Glutamatergic neuron (in vitro differentiated cells): Measurements from ENCODE around the gene AP5S1. TPM values are rescaled to one million over a fixed set of nuclear protein-coding genes. Genes with fewer than 3 reads are reported as not detected.

Experiments used
- DNase-seq: peaks from one replicate; pipeline ENCODE4 v3.0.0; 2022
- H3K27ac Mint-ChIP-seq: one replicate; pipeline ENCODE4 v1.8.0; 2020; ENCODE audit warnings: mild to moderate bottlenecking, mixed read lengths, inconsistent platforms; ENCODE audit not compliant: unreplicated experiment
- H3K27me3 Mint-ChIP-seq: one replicate; pipeline ENCODE4 v1.8.0; 2020; ENCODE audit warnings: mild to moderate bottlenecking, moderate library complexity, mixed read lengths, inconsistent platforms; ENCODE audit not compliant: unreplicated experiment
- H3K36me3 Mint-ChIP-seq: one replicate; pipeline ENCODE4 v1.8.0; 2020; ENCODE audit warnings: mild to moderate bottlenecking, mixed read lengths, inconsistent platforms; ENCODE audit not compliant: unreplicated experiment
- H3K4me1 Mint-ChIP-seq: one replicate; pipeline ENCODE4 v1.8.0; 2020; ENCODE audit warnings: mild to moderate bottlenecking, low read depth, mixed read lengths, inconsistent platforms; ENCODE audit not compliant: unreplicated experiment
- H3K4me3 Mint-ChIP-seq: one replicate; pipeline ENCODE4 v1.8.0; 2020; ENCODE audit warnings: mild to moderate bottlenecking, mixed read lengths, inconsistent platforms; ENCODE audit not compliant: unreplicated experiment
- H3K9me3 Mint-ChIP-seq: one replicate; pipeline ENCODE4 v1.8.0; 2020; ENCODE audit warnings: mild to moderate bottlenecking, moderate library complexity, mixed read lengths, inconsistent platforms; ENCODE audit not compliant: unreplicated experiment
- total RNA-seq: library from RNA; stranded (reverse); fragmentation: NEBNext Ultra II Directional; extraction: Animal tissue kit (Norgen Biotek cat#: 25700); gene quantifications from one replicate; pipeline ENCODE4 v1.2.1, GENCODE V29; 2021; ENCODE audit not compliant: unreplicated experiment
- TF ChIP-seq, protein P1 (sequence below): fragments of 200-600 bp; sonication (generic); IDR thresholded peaks from one replicate; pipeline ENCODE4 v1.5.0; 2021; ENCODE audit not compliant: partially characterized antibody, unreplicated experiment

Gene AP5S1
- total RNA-seq, 1 donor from 2014 or later, result 8.1 TPM

DNA sequence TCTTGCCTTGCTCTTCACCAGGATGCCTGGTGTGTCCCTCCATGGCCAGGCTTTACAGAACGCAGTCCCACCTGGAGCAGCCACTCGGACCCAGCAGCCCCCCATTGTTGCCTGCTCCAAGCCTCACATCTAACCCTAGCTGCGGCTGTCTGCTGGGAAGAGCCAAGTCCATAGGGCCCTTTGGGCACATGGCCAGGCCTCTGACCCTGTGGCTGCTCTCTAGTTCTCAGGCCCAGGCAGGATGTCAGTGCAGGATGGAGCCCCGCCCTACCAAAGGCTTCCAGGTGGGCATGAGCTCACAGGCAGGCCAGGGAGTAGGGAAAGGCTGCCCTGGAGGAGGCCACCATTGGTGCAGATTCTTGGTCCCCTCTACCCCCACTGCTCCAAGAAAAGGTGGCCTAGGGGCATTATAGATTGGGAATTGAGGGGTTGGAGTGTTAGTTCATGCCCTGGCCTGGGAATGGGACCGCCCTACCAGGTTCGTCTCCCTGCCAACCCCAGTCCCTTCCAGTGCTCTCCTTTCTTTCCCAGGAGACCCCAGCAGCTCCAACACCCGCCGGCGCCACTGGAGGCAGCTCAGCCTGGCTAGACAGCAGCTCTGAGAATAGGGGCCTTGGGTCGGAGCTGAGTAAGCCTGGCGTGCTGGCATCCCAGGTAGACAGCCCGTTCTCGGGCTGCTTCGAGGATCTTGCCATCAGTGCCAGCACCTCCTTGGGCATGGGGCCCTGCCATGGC, 45.0 kb downstream of the AP5S1 start:
- H3K36me3 Mint-ChIP-seq, result peaks cover 10% of the 10 kb centered on the region
- H3K27ac Mint-ChIP-seq, result no peak overlapping the region
- no peak overlapping the region for H3K4me3 Mint-ChIP-seq
- no peaks in the 10 kb centered on the region for H3K9me3 Mint-ChIP-seq
- H3K27me3 Mint-ChIP-seq, result no peaks in the 10 kb centered on the region
- TF ChIP-seq, protein P1, sequence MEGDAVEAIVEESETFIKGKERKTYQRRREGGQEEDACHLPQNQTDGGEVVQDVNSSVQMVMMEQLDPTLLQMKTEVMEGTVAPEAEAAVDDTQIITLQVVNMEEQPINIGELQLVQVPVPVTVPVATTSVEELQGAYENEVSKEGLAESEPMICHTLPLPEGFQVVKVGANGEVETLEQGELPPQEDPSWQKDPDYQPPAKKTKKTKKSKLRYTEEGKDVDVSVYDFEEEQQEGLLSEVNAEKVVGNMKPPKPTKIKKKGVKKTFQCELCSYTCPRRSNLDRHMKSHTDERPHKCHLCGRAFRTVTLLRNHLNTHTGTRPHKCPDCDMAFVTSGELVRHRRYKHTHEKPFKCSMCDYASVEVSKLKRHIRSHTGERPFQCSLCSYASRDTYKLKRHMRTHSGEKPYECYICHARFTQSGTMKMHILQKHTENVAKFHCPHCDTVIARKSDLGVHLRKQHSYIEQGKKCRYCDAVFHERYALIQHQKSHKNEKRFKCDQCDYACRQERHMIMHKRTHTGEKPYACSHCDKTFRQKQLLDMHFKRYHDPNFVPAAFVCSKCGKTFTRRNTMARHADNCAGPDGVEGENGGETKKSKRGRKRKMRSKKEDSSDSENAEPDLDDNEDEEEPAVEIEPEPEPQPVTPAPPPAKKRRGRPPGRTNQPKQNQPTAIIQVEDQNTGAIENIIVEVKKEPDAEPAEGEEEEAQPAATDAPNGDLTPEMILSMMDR, result no peak
- no peak for DNase-seq
- H3K4me1 Mint-ChIP-seq, result no peaks in the 10 kb centered on the region

DNA sequence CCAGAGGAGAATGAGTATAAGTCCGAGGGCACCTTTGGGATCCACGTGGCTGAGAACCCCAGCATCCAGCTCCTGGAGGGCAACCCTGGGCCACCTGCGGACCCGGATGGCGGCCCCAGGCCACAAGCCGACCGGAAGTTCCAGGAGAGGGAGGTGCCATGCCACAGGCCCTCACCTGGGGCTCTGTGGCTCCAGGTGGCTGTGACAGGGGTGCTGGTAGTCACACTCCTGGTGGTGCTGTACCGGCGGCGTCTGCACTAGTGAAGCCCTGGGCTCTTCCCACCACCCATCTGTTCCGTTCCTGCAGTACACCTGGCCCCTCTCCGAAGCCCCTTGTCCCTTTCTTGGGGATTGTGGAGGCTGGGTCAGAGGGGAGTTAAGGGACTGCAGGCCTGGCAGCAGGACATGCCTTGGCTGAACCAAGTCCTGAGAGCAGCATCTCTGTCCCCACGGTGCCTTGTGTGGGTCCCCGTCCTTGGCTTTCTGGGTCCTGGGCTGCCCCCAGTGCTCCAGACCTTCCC, 45.6 kb downstream of the AP5S1 start:
- Mint-ChIP-seq H3K4me1 (no peaks in the 10 kb centered on the region), H3K36me3 (peaks cover 10% of the 10 kb centered on the region), H3K9me3 (no peaks in the 10 kb centered on the region), H3K27ac (no peak overlapping the region), H3K27me3 (no peaks in the 10 kb centered on the region), H3K4me3 (no peak overlapping the region)
- no peak for DNase-seq
- TF ChIP-seq, protein P1, result no peak

DNA sequence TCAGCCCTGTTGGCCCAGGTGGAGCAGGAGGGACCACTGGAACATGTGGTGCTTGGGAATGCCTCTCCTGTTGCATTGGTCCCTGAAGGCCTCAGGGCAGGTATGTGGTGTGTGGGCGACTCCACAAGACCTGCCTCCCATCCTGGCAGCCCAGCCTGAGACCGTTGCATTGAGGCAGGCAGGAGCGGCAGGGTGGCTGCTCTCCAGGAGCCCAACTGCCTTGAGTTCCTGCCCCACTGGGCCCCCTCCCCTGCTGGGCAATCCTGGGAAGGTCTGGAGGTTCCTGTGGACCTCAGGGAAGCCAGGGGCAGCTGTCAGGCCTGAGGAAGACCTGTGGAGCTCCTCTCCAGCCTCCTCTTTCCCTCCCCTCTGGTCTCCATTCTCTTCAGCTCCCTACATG, 46.1 kb downstream of the AP5S1 start:
- Mint-ChIP-seq H3K27ac (no peak overlapping the region), H3K36me3 (peaks cover 10% of the 10 kb centered on the region), H3K4me1 (no peaks in the 10 kb centered on the region), H3K4me3 (no peak overlapping the region), H3K9me3 (no peaks in the 10 kb centered on the region), H3K27me3 (no peaks in the 10 kb centered on the region)
- no peak for DNase-seq
- TF ChIP-seq, protein P1, result no peak

DNA sequence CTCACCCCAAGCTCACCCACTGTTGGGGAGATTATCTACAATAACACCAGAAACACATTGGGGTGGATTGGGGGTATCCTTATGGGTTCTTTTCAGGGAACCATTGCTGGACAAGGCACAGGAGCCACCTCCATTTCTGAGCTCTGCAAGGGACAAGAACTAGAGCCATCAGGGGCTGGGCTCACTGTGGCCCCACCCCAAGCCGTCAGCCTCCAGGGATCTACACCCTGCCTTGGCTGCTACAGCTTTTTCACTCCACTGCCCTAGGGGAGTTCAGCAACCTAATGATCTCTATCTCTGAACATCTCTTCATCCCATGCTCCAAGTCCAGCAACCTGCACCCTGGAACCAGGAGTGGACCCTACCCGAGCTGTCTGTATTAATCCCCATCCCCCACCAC, 47.5 kb downstream of the AP5S1 start:
- Mint-ChIP-seq H3K4me1 (no peaks in the 10 kb centered on the region), H3K27me3 (no peaks in the 10 kb centered on the region), H3K9me3 (no peaks in the 10 kb centered on the region), H3K36me3 (peaks cover 5% of the 10 kb centered on the region), H3K27ac (peak overlapping the region; percentile 8), H3K4me3 (no peak overlapping the region)
- TF ChIP-seq, protein P1, result no peak
- DNase-seq, result no peak
